ENCODE data around the gene HIGD1C. TPM values are rescaled to one million over a fixed set of nuclear protein-coding genes. Genes with fewer than 3 reads are reported as not detected.

HIGD1C gene
- total and polyA plus RNA-seq, 2 of the 8 experiments (the other 6 are each of a cell fraction or from before 2014, with no cell fraction given) = not detected

DNA sequence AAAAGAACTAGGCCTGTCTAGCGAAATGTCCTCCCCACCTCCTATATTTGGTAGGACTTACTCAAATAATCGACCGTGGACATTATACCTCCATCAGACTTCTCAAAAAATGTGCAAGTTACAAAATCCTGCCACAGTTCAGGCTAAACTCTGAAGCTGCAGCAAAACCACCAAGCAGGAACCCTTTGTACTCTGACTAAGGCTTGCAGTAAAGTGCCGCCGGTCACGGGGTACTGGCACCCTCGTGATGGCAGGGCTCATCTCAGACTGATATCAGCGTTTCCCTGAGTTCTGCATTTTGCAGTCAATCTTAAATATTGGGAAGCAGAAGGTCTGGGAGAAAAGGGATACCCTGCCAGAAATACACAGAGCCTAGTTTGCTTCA is 56.7 kb downstream of the HIGD1C start (continued):
- TF ChIP-seq SIX5 (IDR thresholded peaks at IDR 0.05; ENCODE audit: low read depth, low read length) = no peak

Data from H1 (cell line).